SK-N-DZ (cell line): ENCODE results near the gene DPP6.
"Not testable (repeated sequence)": the region's sequence is repeated elsewhere in the genome, so short reads cannot be mapped to it uniquely, and the experiment has no call there.

ENCODE experiments used
- DNase-seq: peaks from one replicate; pipeline ENCODE4 v3.0.0-alpha.2; 2015; ENCODE audit warnings: low spot score

DPP6 gene

DNA sequence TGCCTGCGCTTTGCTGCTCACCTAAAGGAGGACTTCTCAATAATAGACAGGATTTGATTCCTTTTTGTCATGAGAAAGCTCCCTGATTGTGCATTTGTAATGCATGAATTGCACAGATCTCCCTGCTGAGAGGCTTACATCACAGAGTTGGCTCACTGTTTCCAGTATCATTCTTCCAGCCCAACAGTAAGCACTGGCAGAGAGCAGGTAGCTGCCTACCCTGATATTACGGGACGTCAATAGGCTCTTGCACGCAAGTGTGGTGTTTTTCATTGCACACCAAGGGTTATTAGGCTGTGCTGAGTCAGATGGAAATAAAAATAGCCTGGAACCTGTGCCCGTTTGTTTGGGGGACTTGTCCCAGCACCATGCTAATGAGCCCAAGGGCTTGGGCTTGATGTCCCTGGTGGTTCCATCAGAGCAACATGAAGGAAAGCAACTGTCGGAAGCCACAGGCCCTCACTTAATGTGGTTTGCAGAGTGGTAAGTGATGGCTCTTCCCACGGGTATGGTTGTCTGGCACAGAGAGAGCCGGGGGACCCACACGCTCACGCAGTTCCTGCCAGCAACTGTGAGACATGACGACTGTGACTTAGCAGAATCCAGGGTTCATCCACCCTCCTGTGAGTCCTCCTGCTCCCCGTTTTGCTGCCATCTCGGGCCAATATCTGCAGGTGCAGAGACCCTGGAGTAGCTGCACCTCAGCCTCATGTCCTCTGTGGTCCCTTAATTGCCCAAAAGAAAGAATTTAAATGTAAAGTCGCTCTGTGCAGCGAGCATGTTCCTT, 20.4 kb downstream of the DPP6 start:
- DNase-seq = not testable (repeated sequence)

DNA sequence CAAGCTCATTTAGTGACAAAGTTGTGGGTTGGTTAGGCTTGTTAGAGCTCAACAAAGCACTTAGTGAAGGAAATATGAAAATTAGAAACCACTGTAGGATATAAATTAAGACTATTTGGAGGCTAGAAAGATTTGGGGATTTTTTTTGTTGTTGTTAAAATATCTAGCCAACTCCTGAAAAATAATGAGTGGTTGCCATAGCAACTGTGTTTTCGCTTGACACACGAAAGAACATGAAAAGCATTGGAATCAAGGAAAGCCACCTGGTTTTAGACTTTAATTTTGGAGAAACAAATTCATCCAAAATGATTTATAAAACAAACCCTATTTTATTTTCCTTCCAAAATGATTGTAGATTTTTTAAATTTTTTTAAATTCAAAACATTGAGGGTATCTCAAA, 26.3 kb downstream of the DPP6 start:
- DNase-seq = not testable (repeated sequence)

DNA sequence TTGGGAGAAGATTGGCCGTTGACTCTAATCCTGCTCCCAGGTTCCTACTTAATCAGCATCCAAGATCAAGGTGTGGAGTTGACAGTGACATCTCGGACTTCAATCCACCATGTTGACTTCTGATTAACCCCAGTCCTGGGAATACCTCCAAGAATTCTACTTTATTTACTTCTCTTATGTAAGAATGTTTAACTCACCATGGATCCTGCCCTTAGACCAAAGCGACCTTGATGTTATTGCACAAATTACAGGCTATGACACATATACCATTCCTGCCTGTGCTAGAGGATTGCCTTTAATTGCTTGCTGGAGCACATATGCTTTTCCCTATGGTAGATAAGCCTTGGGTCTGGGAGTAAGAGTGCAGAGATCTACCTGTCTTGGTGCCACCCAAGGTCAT, 28.1 kb downstream of the DPP6 start:
- DNase-seq = not testable (repeated sequence)

DNA sequence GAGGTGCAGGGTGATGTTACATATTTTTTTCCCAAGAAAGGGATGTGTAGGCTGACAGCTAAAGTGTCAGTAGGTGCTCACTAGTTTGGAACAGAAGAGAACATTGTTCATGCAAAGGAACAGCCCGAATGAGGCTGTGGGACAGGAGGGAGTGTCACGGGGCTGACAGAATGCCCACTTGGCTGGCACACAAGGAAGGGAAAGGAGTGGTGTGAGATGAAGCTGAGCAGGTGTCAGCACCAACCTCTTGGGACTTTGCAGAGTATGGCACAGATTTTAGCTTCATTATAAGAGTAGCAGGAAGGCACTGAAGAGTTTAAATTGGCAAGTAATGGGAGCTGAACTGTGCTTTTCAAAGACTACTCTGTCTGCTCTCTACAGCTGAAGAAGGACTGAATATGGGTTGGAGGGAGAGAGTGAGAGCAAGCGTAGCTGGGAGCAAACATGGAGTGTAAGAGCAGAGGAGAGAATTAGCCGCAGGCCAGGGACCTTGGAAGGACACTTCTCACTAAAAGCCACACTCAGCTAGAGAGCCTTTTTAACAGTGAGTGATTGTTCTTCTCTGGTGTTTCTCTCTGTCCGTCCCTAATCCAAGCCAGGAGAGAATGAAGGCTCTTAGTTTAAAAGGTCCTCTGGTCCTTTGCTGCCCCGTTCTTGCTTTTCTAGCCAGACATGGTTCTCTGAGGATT, 35.0 kb downstream of the DPP6 start:
- DNase-seq = not testable (repeated sequence)

DNA sequence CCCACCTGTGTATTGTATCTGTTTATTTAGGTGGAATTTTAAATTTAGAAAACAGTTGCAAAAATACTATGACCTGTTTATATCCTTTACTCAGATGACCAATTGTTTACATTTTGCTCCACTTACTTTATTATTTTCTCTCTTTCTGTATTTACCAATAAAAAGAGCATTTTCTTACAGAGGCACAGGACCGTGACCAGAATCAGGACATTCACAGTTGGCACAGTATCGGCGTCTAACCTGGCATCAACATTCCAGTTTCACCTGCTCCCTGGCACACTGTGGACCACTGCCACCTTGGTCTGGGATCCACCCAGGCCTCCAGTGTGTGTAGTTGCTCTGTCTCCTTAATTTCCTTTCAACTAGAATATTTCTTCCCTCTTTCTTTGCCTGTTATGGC, 39.9 kb downstream of the DPP6 start:
- DNase-seq = not testable (repeated sequence)

DNA sequence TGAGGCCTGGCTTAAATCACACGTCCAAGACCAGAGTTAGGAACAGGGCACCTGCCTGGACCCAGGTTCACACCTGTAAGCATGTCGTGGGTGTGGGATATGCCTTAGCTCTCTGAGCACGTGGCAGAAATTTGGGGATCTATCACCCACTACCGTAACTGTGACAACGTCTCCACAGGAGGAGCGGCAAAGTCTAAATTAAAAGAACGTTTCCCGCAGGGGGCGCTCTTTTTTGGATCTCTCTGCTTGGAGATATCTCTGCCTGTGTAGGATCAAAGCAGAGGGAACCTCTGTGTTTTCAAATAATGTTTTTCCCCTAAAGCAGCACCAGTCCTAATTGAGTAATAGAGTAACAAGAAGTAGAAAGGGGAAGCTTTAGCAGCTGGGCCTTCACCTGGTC, 43.0 kb downstream of the DPP6 start:
- DNase-seq = not testable (repeated sequence)

DNA sequence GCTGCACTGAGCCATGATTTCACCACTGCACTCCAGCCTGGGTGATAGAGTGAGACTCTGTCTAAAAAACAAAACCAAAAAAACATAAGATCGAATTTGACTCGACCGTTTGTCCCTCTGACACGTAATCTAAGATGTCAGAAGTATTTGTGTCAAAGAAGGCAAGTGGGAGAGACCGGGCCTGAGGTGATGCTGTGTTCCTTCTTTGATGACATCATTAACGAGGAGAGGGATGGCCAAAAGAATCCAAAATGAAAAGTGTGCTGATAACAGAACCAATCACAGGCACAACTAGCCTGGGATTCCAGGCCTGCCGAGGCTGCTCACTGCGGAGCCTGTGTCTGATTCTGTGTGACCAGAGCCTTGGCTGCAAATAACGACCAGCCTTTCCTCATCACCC, 52.9 kb downstream of the DPP6 start:
- DNase-seq = not testable (repeated sequence)

DNA sequence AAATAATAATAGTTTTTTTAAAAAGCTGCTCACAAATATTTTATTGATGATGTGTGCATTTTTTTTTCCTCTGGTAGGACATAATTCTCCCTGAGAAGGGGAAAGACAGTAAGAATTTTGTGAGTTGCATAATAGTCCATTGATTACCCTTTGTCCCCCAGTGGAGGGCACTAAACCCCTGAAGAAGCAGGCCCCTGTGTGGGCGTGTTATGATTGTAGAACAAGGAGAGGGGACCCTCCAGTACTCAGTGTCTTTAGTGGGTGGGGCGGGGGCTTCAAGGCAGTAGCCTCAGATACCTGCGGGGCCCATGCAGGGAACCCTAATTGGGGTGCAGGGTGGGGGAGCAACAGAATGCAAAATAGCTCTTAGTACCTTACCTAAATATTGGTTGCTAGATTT, 57.4 kb downstream of the DPP6 start:
- not testable (repeated sequence) for DNase-seq

DNA sequence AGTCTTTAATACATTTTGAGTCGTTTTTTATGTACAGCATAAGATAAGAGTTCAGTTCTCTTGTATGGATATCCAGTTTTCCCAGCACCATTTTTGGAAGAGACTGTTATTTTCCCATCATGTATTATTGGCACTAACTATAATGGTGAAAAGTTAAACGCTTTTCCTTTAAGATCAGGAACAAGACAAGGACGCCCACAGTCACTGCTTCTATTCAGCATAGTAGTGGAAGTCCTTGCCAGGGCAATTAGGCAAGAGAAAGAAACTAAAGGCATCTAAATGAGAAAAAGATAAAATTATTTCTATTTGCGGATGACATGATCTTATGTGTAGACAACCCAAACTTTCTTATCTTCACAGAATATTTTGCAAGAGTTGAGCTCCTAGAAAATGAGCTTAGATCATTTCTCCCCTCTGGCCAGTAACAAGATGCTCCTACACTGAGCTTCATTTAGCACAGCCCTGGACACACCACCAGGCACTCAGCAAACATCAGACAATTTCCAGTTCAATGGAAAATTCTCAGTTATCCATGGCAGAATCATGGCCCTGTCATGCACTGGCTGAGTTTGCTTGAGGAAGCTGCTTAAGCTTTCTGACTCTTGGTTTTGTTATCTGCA, 61.6 kb downstream of the DPP6 start:
- not testable (repeated sequence) for DNase-seq

DNA sequence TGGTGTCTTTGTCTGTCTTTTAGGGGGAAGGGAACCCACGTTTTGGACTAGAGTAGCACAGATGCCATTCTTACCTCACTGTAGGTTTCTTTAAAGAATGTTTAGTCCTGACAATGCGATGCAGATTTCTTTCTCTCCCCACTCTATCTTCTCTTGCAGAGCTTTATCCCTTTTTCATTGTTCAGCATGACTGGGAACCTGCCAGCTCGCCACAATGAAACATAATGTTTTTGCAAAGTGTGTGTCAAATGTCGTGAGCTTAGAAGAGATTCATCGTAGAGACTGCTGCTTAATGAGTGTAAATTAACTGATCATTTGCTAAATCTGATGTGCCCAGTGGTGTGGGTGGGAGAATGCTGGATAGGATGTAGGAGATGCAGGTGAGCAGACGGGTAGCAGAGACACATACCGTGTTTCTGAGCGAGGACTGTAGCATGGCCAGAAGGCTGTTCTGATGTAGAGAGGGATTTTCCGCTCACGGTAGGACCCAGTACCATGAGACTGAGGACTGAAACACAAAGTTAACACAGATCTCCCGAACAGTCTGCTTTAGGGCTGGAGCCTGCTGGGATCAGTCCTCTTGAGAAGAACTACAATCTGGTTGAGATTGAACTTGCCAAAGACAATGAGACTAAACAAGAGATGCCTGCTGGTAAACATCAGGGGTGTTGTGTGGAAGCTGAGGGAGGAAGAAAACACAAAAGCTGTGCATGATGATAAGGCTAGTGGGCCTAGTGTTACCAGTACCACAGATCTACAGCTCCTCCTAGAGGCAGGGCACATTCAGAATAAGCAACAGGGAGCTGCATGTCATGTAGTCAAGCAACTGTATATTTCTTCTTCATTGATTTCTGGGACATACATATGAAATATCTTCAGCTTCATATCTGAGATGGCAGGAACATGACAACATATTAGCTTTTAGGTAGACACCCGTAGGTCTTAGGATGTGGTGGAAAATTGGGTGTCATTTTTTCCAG, 65.5 kb downstream of the DPP6 start:
- not testable (repeated sequence) for DNase-seq

DNA sequence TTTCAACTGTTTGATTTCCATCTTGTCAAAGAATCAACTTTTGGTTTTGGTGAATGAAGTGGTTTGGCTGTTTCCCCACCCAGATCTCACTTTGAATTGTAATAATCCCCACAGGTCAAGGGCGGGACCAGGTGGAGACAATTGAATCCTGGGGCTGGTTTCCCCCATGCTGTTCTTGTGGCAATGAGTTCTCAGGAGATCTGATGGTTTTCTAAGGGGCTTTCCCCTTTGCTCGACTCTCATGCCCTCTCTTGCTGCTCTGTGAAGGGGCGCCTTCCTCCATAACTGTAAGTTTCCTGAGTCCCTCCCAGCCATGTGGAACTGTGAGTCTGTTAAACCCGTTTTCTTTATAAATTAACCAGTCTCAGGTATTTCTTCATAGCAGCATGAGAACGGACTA, 68.6 kb downstream of the DPP6 start:
- DNase-seq = not testable (repeated sequence)

DNA sequence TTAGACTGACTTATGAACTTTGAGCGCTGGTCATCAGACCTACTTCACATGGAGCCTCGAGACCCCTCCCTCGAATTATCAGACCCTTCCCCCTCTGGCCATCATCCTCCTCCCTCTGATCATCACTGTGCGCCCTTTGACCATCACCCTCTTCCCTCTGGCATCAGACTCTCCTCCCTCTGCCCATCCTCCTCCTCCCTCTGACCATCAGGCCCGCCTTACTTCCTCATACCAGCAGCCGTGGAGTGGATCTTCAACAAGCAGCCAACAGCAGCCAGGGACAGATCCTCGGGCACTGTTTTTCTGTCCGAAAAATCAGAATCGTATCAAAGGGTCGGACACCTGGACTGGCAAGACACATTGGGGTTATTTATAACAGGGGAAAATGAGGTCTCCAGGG, 70.5 kb downstream of the DPP6 start:
- DNase-seq = not testable (repeated sequence)

DNA sequence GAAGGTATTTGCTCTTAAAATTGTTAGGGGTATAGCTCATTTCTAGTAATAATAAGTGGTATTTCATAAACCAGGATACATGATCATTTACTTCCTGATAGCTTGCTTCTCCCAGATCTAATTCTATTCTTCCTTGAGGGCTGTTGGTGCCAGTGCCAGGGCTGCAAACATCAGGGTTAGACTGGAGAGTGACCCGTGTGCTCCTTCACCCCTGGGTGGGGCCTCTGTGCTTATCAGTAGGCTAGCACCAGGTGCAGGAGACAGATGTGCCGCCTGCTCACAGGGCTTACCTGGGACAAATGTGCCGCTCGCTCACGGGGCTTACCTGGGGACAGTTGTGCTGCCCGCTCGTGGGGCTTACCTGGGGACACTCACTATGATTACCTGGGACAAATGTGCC, 71.2 kb downstream of the DPP6 start:
- not testable (repeated sequence) for DNase-seq

DNA sequence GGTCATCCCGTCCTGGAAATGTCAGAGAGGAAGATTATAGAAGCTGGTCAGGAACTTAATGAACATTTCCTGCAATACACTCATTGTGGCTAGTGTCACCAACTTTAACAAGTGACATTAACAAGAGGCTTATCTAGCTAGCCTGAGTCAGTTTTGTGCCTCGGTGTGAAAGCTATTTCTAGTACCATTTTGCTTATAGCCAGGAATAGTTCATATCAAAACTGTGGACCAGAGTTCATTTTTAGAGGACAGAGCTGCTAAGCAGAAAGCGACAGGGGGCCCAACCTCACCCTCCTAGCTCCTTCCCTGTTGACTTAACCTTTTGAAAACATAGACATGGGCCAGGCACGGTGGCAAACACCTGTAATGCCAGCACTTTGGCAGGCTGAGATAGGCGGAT, 76.9 kb downstream of the DPP6 start:
- DNase-seq = not testable (repeated sequence)

DNA sequence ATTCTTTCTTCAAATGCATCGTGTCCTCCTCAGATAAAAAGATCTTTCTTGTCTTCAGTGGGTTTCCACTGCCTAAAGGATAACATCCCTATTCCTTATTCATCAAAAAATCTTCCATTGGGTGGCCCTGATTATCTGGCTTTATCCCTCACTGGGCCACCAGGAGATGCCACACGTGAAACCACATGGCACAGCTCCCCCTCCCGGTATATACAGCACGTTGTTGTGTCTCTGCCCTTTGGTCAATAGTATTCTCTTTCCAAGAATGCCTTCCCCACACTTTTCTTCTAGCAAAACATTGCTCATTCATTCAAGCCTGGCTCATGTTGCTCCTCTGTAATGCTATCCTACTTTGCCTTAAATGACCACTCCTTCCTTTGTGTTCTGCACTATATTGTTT, 80.4 kb downstream of the DPP6 start:
- DNase-seq = not testable (repeated sequence)

DNA sequence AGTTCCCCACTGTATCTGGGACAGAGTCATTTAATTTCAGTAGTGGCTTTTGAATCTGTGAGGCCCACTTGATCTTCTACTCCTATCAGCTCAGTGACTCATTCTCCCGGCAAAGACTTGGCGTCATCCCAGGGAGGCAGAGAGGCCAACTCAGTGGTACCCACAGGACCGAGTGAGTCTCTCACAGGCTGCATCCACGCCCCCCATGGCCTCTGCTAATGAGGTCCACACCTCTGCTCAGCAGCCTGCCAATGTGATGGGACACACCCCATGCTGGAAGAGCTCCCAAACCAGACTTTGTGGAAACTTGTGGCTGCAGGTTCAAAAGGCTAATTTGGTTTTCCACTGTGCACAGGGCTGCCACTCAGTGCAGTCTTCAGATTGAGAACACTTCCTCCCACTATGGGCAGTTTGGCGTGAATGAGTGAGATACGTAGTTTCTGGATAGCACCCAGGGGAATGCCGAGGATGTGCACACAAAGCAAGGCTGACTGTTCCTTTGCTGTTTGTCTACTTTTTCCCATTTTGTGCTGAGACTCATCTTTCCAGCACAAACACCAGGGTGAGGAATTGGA, 81.6 kb downstream of the DPP6 start:
- not testable (repeated sequence) for DNase-seq

DNA sequence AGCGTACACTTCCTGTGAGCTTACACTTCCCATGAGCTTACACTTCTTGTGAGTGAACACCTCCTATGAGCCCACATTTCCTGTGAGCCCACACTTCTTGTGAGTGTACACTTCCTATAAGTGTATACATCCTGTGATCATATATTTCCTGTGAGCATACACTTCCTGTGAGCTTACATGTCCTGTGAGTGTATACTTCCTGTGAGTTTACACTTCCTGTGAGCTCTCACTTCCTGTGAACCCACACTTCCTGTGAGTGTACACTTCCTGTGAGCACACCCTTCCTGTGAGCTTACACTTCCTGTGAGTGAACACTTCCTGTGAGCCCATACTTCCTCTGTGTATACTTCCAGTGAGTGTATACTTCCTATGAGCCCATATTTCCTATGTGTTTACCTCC, 82.5 kb downstream of the DPP6 start:
- not testable (repeated sequence) for DNase-seq

DNA sequence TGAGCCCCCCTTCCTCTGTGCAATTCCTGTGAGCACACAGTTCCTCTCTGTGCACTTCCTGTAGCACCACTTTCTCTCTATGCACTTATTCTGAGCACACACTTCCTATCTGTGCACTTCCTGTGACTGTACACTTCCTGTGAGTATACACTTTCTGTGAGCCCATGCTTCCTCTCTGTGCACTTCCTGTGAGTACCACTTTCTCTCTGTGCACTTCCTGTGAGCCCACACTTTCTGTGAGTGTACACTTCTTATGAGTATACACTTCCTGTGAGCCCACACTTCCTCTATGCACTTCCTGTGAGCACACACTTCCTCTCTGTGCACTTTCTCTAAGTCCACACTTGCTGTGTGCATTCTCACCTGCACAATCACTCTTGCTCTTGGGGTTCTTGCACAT, 83.4 kb downstream of the DPP6 start:
- DNase-seq = not testable (repeated sequence)

DNA sequence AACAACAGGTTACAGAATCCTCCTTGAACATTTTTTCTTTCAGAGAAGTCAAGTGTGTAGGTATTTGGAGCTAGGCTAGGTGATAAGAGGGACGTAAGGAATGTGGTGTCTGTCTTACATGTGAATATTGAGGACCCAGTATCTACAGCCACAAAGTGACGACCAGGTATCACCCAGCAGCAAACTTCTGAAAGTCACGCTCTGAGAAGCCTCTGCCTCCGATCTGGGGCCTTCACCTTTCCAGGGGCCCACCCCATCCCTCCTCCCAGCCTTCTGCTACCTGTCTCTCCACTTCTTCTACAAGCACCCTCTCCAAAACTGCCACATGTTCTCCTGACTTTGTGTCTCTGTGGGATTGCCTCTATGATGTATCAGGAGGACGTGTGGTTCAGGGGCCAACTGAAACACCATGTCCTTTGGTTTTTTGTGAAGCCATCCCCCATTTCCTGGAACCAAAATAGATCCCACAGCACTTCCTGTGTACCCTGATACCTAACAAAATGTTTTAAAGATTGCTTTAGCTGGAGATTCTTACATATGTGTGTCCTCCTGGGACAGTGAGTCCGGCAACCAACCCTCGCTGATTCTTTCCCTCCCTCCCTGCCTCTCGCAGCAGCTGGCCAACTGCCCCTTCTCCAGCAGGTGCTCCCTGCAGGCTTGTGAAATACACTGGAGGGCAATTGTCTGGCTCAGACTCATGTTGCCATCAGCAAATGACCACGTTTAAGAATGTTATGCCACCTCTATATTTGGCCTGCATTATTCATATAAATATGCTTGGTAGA, 93.9 kb downstream of the DPP6 start:
- not testable (repeated sequence) for DNase-seq

DNA sequence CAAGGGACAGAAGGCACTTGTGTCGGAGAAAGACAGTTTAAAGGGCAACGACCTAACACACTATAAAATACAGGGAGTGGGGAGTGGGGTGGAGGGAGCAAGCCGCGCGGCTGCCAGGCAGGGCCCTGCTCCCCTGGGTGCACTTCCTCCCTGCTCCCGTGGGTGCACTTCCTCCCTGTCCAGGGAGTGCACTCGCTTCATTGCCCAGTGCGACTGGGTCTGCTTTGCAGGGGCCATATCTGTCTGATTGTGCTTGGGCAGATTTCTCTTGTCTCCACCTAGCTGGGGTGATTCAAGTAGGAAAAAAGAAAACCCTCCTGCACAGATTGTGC, 94.5 kb downstream of the DPP6 start:
- not testable (repeated sequence) for DNase-seq
